Cardiac fibroblast (primary cell): ENCODE results near the gene DSCAML1.

ENCODE experiments used
- DNase-seq, 2 donors: peaks; one replicate each; pipeline versions ENCODE4 v3.0.0 to v3.0.0-alpha.2; 2010; ENCODE audit warnings: low read depth in 2 of 2
- H3K4me3 ChIP-seq, 2 donors: replicated peaks in 1 of 2; 1 replicate in 1 of 2; 2 replicates in 1 of 2; pipeline ENCODE4 v1.5.1; 2011; ENCODE audit warnings: low read depth in 2 of 2, low read length in 2 of 2, mild to moderate bottlenecking in 2 of 2, moderate library complexity in 1 of 2
- TF ChIP-seq, protein P1 (sequence below): IDR thresholded peaks from one replicate; pipeline ENCODE4 v1.5.1; 2011; ENCODE audit warnings: low read depth, mild to moderate bottlenecking, low read length, inconsistent platforms

DSCAML1 gene

DNA sequence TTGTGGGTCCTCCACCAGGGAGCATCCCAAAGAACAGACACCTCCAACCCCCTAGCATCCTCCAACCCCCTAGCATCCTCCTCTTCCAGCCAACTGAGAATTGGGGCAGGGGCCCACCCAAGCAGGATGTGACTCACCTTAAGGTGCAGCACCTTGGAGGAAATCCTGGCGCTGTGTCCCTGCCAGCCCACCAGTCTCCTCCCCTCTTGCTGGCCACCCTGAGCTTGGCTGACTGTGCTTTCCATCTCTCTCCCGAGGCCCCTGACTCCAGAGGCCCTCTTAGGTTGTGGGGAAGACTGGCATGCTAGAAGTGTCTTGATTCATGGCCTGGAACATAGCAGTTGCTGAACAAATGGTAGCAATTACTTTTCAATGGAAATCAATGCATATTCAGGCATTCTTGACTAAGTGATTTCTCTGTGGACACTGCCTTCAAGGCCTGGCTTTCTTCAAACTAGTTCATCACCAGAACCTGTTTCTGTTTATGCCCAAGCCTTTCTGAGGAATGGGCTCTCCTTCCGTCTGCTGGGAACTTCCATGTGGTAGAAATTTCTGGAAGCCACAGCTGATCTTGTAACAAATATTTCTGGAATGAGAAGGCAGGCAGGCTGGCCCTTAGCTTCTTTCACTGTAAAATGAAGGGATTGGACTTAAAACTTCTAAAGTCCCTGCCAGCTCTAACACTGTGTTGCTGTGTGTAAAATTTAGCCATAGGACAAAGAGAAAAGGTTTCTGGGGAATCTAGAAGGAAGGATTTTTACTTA lies 408.8 kb downstream of the DSCAML1 start:
- no peak overlapping the region for H3K4me3 ChIP-seq
- TF ChIP-seq, protein P1, sequence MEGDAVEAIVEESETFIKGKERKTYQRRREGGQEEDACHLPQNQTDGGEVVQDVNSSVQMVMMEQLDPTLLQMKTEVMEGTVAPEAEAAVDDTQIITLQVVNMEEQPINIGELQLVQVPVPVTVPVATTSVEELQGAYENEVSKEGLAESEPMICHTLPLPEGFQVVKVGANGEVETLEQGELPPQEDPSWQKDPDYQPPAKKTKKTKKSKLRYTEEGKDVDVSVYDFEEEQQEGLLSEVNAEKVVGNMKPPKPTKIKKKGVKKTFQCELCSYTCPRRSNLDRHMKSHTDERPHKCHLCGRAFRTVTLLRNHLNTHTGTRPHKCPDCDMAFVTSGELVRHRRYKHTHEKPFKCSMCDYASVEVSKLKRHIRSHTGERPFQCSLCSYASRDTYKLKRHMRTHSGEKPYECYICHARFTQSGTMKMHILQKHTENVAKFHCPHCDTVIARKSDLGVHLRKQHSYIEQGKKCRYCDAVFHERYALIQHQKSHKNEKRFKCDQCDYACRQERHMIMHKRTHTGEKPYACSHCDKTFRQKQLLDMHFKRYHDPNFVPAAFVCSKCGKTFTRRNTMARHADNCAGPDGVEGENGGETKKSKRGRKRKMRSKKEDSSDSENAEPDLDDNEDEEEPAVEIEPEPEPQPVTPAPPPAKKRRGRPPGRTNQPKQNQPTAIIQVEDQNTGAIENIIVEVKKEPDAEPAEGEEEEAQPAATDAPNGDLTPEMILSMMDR: no peak
- DNase-seq: peak; percentile 13 to 44

DNA sequence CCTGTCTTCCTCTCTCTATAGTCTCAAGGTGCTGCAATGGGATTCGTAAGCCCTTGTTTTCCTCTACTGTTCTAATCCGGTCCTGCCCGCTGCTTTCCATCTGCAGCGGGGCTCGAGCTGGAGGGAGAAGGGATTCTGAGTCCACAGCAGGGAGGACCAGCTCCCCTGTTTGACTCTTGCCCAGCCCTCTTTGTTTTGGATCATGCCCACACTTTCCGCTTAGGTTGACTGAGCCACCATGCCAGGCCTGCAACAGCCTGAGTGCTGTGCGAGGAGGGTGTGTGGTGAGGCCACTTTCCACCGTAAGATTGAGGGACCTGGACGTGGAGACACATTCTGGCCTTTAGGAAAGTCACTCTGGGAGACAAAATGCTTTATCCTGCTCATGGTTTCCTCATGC lies 411.1 kb downstream of the DSCAML1 start:
- TF ChIP-seq, protein P1: no peak
- no peak overlapping the region for H3K4me3 ChIP-seq
- no peak for DNase-seq

DNA sequence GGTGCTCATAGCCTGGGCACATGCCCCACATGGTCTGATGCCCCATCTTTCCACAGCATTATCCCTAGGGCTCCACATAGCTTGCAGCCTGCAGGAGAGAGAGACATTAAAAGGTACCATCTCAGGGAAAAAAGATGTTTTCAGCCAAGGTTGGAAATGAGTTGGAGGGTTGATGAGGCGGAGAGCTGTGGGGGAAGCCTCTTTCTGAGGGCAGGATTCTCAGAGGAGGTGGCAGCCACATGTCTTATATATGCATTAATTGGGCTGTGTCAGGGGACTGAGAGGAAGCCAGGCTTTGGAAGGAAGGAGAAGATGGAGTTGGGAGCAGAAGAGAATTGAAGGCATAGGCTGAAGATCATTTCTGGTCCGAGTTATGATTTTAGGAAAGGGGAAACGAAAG lies 411.5 kb downstream of the DSCAML1 start:
- TF ChIP-seq, protein P1: no peak
- DNase-seq: no peak
- no peak overlapping the region for H3K4me3 ChIP-seq

DNA sequence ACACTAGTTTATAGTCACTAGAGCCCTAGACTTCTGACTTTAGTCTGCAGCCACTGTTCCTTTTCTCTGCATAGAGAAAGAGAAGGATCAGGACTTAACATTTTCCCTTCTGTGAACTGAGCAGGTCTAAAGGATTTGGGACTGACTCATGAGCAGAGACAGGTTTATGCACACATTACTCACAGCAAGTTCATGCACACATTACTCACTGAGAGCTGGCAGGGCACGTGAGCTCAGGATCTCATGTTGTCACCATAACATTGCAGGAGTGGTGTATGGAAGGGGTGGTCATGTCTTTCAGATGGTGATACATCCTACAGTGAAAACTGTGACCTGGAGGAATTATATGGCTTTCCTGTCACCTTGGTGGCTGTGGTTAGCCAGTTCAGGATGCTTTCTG lies 413.0 kb downstream of the DSCAML1 start:
- TF ChIP-seq, protein P1: no peak
- DNase-seq: peak; percentile 46 to 90
- no peak overlapping the region for H3K4me3 ChIP-seq

DNA sequence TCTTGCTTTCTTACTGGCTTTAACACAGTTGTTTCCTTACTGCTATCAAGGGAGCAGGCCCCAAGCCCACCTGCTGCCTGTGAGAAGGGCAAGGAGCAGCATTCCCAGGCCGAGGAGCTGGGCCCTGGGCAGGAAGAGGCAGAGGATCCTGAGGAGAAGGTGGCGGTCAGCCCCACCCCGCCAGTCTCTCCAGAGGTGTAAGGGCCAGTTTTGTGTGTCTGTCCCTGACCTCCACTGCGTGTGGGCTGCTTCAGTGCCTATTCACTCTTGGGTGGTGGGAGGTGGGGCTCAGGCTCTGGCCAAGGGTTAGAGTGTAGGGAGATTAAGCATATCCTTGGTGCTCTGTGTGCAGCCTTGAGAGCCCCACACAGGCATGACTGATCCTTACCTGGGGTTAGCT lies 414.3 kb downstream of the DSCAML1 start:
- TF ChIP-seq, protein P1: no peak
- H3K4me3 ChIP-seq: no peak overlapping the region
- DNase-seq: no peak

DNA sequence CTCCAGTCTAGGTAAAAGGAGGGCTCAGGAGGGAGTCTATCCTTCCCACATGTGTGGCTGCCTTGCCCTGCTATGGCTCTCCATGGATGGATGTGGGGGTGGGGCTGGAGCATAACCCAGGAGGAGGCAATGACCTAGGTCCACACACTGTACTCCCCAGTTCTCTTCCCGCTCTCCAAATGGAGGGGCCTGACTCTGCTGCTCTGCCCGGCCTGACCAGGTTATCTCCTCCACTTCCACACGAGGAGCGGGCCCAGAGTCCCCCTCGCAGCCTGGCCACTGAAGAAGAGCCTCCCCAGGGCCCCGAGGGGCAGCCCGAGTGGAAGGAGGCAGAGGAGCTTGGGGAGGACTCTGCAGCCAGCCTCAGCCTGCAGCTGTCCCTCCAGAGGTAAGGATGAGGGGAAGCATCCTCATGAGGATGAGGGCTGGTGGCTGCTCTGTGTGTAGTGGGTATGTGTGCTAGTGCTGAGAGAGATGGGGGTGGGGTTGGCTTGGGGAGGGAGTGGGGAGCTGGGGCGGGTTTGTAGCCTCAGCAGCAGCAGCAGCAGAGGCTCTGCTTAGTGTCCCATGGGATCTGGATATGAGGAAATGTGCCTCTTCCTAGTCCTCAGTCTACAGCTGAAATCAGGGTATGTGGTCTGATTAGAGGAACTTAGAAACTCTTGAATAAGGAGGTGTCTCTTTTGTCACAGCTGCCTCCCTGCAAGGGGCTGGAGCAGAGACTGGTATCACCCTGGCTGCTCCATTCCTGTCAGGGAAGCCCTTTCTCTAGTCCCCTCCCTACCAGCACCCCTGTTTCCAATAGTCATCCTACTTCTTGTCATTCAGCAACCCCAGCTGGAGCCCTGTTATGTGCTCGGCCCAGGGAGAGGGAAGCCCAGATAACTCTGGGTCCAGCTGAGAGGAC lies 415.3 kb downstream of the DSCAML1 start:
- TF ChIP-seq, protein P1: no peak
- DNase-seq: no peak
- no peak overlapping the region for H3K4me3 ChIP-seq
